ENCODE data around the gene LGR4. TPM values are rescaled to one million over a fixed set of nuclear protein-coding genes. Genes with fewer than 3 reads are reported as not detected.

The LGR4 gene
- total RNA-seq, 4 donors from 2014 or later: 9.4 to 57.9 (median 16.1) TPM

- no peak overlapping the region for H3K27ac ChIP-seq
Observed at GRCh38 chr11:27397624-27398399, 74.8 kb downstream of the LGR4 start.

GRCh38 chr11:27396259-27396839 is 76.2 kb downstream of the LGR4 start:
- H3K27me3 ChIP-seq: no peaks in the 10 kb centered on the region
- no peaks in the 10 kb centered on the region for H3K4me1 ChIP-seq
- no peaks in the 10 kb centered on the region for H3K36me3 ChIP-seq
- intact Hi-C loops (cut with DNase I; ENCODE audit: low total_unique reads): no loop called here
- DNase-seq: no peak
- H3K27ac ChIP-seq: peak overlapping the region in 1 of 2 donors; percentile 28
- no peak overlapping the region for H3K4me3 ChIP-seq
- no peak for TF ChIP-seq CTCF (IDR thresholded peaks at IDR 0.05)
- no peak for TF ChIP-seq POLR2A (IDR thresholded peaks at IDR 0.05)
- no peaks in the 10 kb centered on the region for H3K9me3 ChIP-seq

More at GRCh38 chr11:27397624-27398399, 74.8 kb downstream of the LGR4 start:
- Histone ChIP-seq H3K27me3 (no peaks in the 10 kb centered on the region), H3K4me1 (no peaks in the 10 kb centered on the region), H3K4me3 (no peak overlapping the region), H3K36me3 (no peaks in the 10 kb centered on the region), H3K9me3 (no peaks in the 10 kb centered on the region)
- no peak for DNase-seq
- intact Hi-C loops (cut with DNase I; ENCODE audit: low total_unique reads): no loop called here
- TF ChIP-seq POLR2A (IDR thresholded peaks at IDR 0.05) (no peak), CTCF (IDR thresholded peaks at IDR 0.05) (no peak)

- no peak overlapping the region for H3K4me3 ChIP-seq
- no peaks in the 10 kb centered on the region for H3K36me3 ChIP-seq
- no peaks in the 10 kb centered on the region for H3K9me3 ChIP-seq
- intact Hi-C loops (cut with DNase I; ENCODE audit: low total_unique reads): no loop called here
- no peak for DNase-seq
- H3K27me3 ChIP-seq: no peaks in the 10 kb centered on the region
- TF ChIP-seq POLR2A (IDR thresholded peaks at IDR 0.05): no peak
- no peak for TF ChIP-seq CTCF (IDR thresholded peaks at IDR 0.05)
- H3K4me1 ChIP-seq: no peaks in the 10 kb centered on the region
- H3K27ac ChIP-seq: peak overlapping the region; percentile 27 to 28
Observed at GRCh38 chr11:27395556-27396258, 76.9 kb downstream of the LGR4 start.

GRCh38 chr11:27394781-27395228 is 77.8 kb downstream of the LGR4 start:
- Histone ChIP-seq H3K27me3 (no peaks in the 10 kb centered on the region), H3K36me3 (no peaks in the 10 kb centered on the region), H3K27ac (peak overlapping the region; percentile 27 to 28), H3K4me1 (no peaks in the 10 kb centered on the region), H3K9me3 (no peaks in the 10 kb centered on the region), H3K4me3 (no peak overlapping the region)
- intact Hi-C loops (cut with DNase I; ENCODE audit: low total_unique reads): no loop called here
- no peak for DNase-seq
- no peak for TF ChIP-seq POLR2A (IDR thresholded peaks at IDR 0.05)
- TF ChIP-seq CTCF (IDR thresholded peaks at IDR 0.05): no peak

Data from uterus (tissue), 4 donors.